Activated naive CD8-positive, alpha-beta T cell treated with anti-CD3 and anti-CD28 coated beads, Interleukin-2, amount 50 U/mL, for 24 hours (primary cell): Measurements from ENCODE around the gene NMRK2.
"Not testable (repeated sequence)": the region's sequence is repeated elsewhere in the genome, so short reads cannot be mapped to it uniquely, and the experiment has no call there.

Experiments used
- ATAC-seq: fragments of 150-1000 bp; cut with Tn5 transposase; one replicate; pipeline ENCODE4 v1.10.0; 2021
- DNase-seq: peaks from one replicate; pipeline ENCODE4 v3.0.0; 2021
- H3K27ac Mint-ChIP-seq: one replicate; pipeline ENCODE4 v1.8.0; 2021; ENCODE audit warnings: mild to moderate bottlenecking, mixed read lengths
- H3K27me3 Mint-ChIP-seq: one replicate; pipeline ENCODE4 v1.8.0; 2021; ENCODE audit warnings: mixed read lengths
- H3K36me3 Mint-ChIP-seq: one replicate; pipeline ENCODE4 v1.8.0; 2021; ENCODE audit warnings: low read depth, mixed read lengths
- H3K4me1 Mint-ChIP-seq: one replicate; pipeline ENCODE4 v1.8.0; 2021; ENCODE audit warnings: mixed read lengths
- H3K4me3 Mint-ChIP-seq: one replicate; pipeline ENCODE4 v1.8.0; 2021; ENCODE audit warnings: mild to moderate bottlenecking, moderate library complexity, mixed read lengths
- H3K9me3 Mint-ChIP-seq: one replicate; pipeline ENCODE4 v1.8.0; 2021; ENCODE audit warnings: mixed read lengths

Gene NMRK2

DNA sequence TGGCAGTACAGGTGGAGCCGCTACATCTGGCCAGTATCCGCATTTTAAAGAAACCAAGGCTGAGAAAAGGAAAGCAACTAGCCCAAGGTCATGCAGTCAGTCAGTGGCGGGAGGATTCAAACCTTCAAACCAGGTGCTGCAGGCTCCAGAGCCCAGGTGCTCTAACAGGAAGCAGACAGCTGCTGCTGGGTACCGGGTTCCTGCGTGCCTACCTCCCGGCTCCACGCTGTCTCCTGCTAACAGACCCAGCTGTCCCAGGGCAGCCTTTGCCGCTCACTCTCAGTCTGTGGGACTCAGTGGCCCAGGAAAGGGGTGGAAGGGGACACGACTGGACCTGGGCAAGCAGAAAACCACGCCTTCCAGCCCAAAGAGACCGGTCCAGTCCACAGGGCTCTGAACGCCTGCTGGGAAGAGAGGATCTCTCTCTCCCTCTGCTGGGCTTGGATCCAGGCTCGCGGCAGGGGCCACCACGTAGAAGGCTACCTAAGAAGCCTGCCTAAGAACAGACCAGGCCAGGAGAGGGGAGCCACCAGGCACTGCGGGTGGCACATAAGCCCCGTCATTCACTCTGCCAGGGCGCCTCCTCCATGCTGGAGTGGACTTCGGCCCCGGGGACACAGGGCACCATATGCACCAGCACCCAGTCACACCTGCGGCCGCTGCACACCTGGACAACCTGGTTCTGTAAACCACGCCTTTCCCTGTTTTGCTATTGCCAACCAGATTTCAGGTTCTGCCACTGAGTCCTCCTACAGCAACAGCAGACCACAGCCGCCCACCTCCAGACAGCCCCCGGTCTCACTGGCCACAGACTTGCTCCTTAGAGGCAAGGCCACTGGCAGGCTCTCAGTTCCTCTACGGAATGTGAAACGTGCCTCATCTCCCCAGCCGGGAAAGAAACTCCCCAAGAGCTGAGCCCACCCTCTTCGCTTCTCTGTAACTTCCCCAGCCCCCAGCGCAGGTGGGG lies 33.5 kb downstream of the NMRK2 start:
- DNase-seq (no peak), ATAC-seq (no peak)
- H3K9me3 Mint-ChIP-seq = no peaks in the 10 kb centered on the region
- H3K4me1 Mint-ChIP-seq = peaks cover 25% of the 10 kb centered on the region
- no peak overlapping the region for H3K27ac Mint-ChIP-seq
- H3K27me3 Mint-ChIP-seq = no peaks in the 10 kb centered on the region
- H3K4me3 Mint-ChIP-seq = no peak overlapping the region
- H3K36me3 Mint-ChIP-seq = peaks cover 28% of the 10 kb centered on the region

DNA sequence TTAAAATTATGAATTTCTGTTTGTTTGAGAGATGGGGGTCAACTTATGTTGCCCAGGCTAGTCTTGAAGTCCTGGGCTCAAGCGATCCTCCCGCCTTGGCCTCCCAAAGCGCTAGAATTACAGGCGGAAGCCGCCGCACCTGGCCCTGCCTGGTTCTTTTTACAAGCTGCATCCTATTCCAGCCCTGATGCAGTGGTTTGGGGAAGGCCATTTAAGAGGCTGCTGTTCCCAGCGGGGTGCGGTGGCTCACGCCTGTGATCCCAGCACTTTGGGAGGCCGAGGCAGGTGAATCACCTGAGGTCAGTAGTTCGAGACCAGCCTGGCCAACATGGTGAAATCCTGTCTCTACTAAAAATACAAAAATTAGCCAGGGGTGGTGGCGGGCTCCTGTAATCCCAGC lies 35.1 kb downstream of the NMRK2 start:
- DNase-seq, H3K27ac Mint-ChIP-seq, H3K4me3 Mint-ChIP-seq, H3K9me3 Mint-ChIP-seq, ATAC-seq, H3K27me3 Mint-ChIP-seq: not testable (repeated sequence)
- Mint-ChIP-seq H3K36me3 (peaks cover 26% of the 10 kb centered on the region), H3K4me1 (peaks cover 26% of the 10 kb centered on the region)

DNA sequence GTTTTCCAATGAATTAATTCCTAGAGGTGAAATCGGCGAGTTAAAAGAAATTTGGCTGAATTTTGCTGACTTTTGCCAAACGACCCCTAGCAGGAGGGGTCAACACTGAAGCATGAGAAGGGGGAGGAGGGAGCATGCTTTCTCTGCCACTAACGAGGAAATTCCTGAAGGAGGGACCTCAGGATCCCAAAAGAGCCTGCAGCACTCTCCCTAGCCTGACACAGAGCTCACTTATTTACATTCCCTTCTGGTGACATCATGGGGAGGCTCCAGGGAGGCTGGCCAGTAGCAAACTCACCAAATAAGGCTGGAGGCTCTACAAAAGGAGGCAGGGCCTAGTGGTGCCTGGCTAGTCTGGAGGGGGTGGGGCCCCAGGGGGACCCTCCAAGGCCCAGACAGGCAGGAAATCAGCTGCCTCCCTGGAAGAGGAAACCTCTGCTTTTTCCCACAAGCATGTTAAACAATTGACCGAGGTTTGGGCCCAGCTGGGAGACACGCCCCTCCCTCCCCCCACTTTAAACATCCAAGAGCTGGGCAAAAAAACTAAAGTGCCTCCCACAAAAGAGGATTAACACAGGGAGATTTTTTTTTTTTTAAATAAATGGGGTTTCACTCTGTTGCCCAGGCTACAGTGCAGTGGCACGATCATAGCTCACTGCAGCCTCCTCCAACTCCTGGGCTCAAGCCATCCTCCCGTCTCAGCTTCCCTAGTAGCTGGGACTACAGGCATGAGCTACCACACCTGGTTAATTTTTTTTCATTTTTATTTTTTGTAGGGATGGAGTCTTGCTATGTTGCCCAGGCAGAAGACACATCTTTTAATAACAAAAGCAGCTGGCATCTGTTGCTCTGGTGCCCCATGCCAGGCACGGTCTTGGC lies 35.9 kb downstream of the NMRK2 start:
- no peaks in the 10 kb centered on the region for H3K27me3 Mint-ChIP-seq
- H3K4me3 Mint-ChIP-seq = no peak overlapping the region
- no peaks in the 10 kb centered on the region for H3K9me3 Mint-ChIP-seq
- DNase-seq = no peak
- no peak overlapping the region for H3K27ac Mint-ChIP-seq
- H3K4me1 Mint-ChIP-seq = peaks cover 26% of the 10 kb centered on the region
- H3K36me3 Mint-ChIP-seq = peaks cover 21% of the 10 kb centered on the region
- no peak for ATAC-seq

DNA sequence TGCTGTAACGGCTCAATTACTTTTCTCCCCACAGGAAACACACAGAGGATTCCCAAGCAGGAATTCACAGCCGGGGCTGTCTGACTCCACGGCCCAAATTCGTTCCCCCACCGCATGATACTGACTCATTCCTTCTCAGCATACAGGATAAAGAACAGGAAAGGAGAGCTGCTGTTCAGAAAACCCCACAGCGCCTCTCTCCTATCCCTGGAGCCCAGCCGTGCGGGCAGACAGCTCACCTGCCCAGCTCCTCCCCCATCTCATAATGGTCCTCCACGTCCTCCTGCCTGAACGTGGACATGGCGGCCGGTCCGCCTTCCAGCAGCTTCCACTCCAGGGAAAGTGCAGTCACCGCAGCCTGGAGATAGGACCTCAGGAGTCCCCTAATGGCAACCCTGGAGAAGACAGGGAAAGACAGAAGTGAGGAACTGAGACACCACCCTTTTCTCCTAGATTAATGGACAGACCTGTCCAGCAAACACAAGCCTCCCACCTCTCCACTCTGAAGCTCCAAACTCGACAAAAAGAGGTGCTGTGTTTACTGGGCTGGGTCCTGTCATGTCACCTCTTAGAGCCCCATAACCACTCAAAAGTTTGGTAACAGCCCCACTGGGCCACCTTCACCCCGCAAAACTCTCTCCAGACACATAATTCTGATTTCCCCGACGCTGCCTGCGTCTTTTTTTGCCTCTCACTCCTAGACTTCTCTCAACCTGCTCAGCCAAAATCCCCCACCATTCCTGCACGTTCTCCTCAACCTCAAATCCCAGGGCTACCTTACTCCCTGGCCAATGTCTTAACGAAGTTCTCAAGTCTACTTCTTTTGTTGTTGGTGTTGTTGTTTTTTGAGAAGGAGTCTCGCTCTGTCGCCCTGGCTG lies 36.8 kb downstream of the NMRK2 start:
- H3K4me1 Mint-ChIP-seq = peaks cover 26% of the 10 kb centered on the region
- no peak for ATAC-seq

DNA sequence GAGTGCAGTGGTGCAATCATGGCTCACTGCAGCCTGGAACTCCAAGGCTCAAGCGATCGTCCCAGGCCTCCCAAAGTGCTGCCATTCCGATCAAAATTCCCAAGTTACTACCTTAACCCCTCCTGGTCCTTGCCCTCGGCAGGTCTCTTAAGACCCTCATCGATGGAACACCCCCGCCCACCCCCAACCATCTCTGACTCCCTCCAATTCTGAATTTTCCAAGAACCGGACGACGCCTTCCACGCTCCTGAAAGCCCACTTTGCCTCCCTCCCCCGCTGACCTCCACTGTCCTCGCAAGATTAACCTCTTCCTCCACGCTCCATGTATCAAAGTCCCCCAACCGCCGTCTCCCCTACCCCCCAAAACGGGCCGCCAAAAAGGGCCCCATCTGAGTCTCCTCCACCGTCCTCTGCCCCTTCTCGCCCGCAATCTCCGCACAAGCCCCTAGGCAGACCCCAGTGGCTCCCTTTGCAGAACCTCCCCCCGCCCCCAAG lies 37.5 kb downstream of the NMRK2 start:
- H3K9me3 Mint-ChIP-seq = no peaks in the 10 kb centered on the region

More for the DNA sequence above, 36.8 kb downstream of the NMRK2 start:
- no peaks in the 10 kb centered on the region for H3K27me3 Mint-ChIP-seq
- H3K27ac Mint-ChIP-seq = peak overlapping the region; percentile 80
- no peaks in the 10 kb centered on the region for H3K9me3 Mint-ChIP-seq
- no peak for DNase-seq
- H3K4me3 Mint-ChIP-seq = peak overlapping the region; percentile 89
- peaks cover 19% of the 10 kb centered on the region for H3K36me3 Mint-ChIP-seq

DNA sequence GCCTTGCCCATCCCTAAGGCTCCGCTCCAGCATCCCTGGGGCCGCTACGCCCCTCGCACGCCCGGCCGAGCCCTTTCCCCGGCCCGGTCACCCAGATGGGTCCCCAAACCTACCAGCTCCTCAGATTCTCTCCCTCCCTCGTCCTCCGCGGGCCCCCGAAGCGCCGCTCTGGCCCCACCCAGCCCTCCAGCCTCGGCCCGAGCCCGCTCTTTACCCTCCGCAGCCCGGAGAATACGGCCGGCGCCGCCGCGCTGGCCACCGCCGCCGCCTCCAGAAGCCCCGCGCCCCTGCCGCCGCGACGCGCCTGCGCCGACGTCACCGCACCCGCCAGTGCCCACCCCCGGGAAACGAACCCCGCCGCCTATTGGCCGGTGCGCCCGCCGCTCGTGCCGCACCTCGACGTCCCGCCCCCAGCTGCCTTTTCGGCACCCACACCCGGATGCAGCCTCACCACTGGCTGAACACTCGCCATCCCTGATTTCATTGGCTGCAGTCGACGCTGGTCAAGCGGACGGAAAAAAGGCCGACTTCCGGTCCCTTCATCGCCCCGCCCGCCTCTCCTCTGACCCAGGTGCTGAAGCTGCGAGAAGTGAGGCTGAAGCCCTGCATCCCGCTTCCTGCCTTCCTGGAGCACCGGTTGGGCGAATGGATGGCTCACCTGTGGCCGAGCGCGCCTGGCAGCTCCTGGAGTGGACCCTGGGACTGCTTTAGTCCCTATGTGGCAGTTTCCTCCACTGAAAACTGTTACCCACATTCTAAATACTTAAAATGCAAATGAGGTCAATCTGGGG lies 38.1 kb downstream of the NMRK2 start, which contains the start of gene DAPK3:
DAPK3 (minus strand) TSS at position 292 of the 791 bp plus-strand sequence. CDS start 1,364 bp downstream, outside the sequence.
- no peaks in the 10 kb centered on the region for H3K9me3 Mint-ChIP-seq
- H3K36me3 Mint-ChIP-seq = peaks cover 25% of the 10 kb centered on the region
- H3K4me1 Mint-ChIP-seq = peaks cover 28% of the 10 kb centered on the region
- peak; percentile 97 for DNase-seq
- H3K4me3 Mint-ChIP-seq = peak within 1 kb of the TSS; percentile 89
- H3K27me3 Mint-ChIP-seq = no peaks in the 10 kb centered on the region
- ATAC-seq = peak; percentile 87
- peak within 1 kb of the TSS; percentile 81 for H3K27ac Mint-ChIP-seq

More for the DNA sequence above, 37.5 kb downstream of the NMRK2 start:
- Mint-ChIP-seq H3K27me3 (no peaks in the 10 kb centered on the region), H3K4me3 (peak overlapping the region; percentile 89), H3K4me1 (peaks cover 26% of the 10 kb centered on the region), H3K27ac (peak overlapping the region; percentile 80), H3K36me3 (peaks cover 21% of the 10 kb centered on the region)
- no peak for ATAC-seq
- DNase-seq = no peak

DNA sequence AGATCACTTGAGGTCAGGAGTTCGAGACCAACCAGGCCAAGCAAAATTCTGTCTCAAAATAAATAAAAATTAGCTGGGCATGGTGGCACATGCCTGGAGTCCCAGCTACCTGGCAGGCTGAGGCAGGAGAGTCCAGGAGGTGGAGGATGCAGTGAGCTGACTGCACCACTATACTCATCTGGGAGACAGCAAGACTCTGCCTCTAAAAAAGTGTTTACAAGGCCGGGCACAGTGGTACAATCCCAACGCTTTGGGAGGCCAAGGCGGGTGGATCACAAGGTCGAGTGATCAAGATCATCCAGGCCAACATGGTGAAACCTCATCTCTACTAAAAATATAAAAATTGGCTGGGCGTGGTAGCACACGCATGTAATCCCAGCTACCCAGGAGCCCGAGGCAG lies 42.3 kb downstream of the NMRK2 start:
- no peak overlapping the region for H3K27ac Mint-ChIP-seq
- H3K27me3 Mint-ChIP-seq = no peaks in the 10 kb centered on the region
- ATAC-seq (no peak), DNase-seq (no peak)
- H3K9me3 Mint-ChIP-seq = no peaks in the 10 kb centered on the region
- H3K4me3 Mint-ChIP-seq = no peak overlapping the region
- H3K36me3 Mint-ChIP-seq = peaks cover 46% of the 10 kb centered on the region
- peaks cover 28% of the 10 kb centered on the region for H3K4me1 Mint-ChIP-seq

DNA sequence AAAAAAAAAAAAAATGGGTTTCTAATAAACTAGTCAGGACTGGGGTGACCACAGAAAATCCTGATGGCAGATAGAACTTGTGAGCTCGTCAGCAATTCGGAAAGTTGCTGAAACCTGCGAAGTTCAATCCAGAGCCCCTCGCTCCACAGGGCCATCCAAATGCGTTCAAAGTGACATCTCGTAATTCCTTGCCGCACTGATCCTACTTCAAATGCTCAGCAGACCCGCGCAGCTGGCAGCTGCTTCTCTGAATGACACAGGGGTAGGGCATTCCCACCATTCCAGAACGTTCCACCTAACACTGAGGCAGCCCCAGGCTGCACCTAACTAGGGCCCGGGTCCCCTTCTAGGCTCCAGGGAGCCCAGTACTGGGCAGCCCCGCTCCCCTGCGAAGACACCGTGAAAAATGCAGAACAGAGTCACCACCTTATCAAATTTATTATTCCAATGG lies 42.8 kb downstream of the NMRK2 start:
- no peaks in the 10 kb centered on the region for H3K9me3 Mint-ChIP-seq

DNA sequence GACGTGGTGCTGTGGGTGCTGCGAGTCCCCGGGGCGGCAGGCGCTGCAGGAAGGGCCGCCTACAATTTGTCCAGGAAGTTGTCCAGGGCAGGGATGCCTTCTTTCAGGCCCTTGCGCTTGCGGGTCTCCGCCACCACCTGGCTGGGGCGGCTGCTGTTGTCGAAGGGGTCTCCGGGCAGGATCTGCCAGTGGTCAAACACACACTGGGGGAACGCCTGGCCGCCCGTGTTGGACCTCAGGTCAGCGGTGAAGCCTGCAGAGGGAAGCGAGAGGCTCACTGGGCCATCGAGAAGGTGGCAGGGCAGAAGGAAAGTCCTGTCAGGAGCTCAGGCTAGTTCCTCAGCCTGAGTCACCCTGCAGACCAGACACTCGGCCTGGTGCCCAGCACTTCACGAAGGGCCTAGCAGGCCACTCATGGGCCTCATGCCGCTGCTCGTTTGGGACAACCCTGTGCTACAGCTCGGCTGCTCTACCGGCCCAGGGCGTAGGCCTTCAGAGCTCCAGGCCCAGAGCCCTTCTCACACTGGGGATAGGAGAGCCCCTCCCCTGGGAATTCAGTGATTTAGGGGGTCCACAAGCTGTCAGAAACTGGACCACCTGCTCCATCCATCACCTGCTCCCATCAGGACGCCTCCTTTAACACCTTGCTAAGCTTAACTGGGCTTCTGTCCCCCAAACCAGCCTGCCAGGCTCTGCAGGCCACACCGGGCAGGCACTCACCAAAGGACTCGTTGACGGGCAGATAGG lies 43.8 kb downstream of the NMRK2 start:
- ATAC-seq = no peak
- Mint-ChIP-seq H3K4me3 (no peak overlapping the region), H3K9me3 (no peaks in the 10 kb centered on the region)

More for the DNA sequence above, 42.8 kb downstream of the NMRK2 start:
- ATAC-seq (no peak), DNase-seq (no peak)
- Mint-ChIP-seq H3K27ac (peak overlapping the region; percentile 70), H3K4me1 (peaks cover 24% of the 10 kb centered on the region), H3K4me3 (no peak overlapping the region), H3K27me3 (no peaks in the 10 kb centered on the region), H3K36me3 (peaks cover 51% of the 10 kb centered on the region)

DNA sequence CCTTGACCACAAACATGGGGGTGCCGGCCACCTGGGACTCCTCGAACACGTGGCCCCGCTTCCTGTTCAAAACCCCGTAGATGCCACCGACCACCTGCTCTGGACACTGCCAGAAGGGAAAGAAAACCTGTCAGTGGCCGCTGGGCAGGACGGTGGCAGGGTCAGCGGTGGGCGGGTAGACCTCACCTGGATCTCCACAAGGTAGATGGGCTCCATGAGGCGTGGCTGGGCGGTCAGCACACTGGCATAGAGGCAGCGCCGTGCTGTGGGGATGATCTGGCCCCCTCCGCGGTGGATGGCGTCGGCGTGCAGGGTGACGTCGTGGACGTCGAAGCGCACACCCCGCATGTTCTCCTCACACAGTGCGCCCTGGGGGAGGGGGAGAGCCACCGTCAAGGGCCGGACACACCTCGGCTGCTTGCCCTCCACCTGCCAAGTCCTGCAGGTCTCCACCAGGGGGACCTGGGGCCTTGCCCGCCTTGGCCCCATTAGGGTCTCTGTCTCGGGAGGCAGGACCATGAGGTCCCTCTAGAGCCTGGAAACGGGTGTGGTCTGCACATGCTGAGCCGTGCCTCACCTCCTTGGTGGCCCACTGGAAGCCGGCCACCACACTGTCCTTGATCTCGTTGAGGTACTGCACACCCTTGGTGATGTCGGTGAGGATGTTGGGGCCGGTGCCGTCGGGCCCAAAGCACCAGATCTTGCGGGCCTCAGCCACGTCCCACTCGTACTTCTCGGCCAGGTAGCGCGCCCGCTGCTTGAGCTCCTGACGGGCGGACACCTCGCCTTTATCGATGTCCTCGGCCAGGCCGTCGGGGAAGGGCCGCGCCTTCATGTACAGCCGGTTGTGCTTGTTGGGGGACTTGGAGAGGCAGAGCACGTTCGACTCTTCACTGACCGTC lies 44.6 kb downstream of the NMRK2 start:
- Mint-ChIP-seq H3K4me3 (peak overlapping the region; percentile 16), H3K27me3 (no peaks in the 10 kb centered on the region), H3K4me1 (peaks cover 33% of the 10 kb centered on the region), H3K27ac (no peak overlapping the region), H3K9me3 (no peaks in the 10 kb centered on the region), H3K36me3 (peaks cover 67% of the 10 kb centered on the region)
- DNase-seq = no peak
- peak; percentile 1 for ATAC-seq

More for the DNA sequence above, 43.8 kb downstream of the NMRK2 start:
- Mint-ChIP-seq H3K27ac (peak overlapping the region; percentile 70), H3K36me3 (peaks cover 58% of the 10 kb centered on the region), H3K27me3 (no peaks in the 10 kb centered on the region), H3K4me1 (peaks cover 26% of the 10 kb centered on the region)
- DNase-seq = no peak

DNA sequence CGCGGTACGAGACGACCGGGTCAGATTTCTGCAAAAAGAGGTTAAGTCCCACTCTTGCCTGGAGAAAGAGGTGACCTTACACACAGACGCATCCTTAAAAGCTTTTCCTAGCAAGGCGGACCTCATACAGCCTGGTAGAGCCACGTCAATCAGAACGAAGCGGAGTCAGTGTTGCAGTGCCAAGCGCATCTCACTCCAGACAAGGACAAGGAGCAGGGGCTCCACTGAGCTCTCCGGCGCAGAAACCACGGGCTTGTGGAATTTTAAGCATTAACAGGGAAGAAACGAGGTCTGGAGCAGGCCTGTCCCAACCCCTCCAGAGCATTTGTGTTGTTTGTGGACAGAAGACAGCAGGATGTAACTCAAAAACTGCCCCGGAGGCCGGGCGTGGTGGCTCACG lies 45.3 kb downstream of the NMRK2 start:
- Mint-ChIP-seq H3K4me1 (peaks cover 40% of the 10 kb centered on the region), H3K27ac (peak overlapping the region; percentile 29), H3K4me3 (peak overlapping the region; percentile 16), H3K36me3 (peaks cover 73% of the 10 kb centered on the region), H3K27me3 (no peaks in the 10 kb centered on the region), H3K9me3 (no peaks in the 10 kb centered on the region)
- DNase-seq (no peak), ATAC-seq (no peak)

DNA sequence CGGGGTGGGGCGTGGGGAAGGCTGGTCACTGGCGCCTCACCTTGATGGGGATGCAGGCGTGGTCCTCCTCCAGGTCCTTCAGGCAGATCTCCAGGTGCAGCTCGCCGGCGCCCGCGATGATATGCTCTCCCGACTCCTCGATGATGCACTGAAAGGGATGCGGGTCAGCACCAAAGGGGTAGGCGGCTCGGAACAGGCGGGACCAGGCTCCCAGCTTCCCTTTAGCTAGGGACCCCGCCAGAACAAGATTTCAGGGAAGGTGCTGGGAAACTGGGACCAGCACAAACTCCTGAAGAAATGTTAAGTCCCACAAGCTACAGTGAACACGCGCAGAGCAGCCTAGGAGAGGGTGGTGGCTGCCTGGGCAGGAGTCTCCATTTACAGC lies 46.4 kb downstream of the NMRK2 start:
- Mint-ChIP-seq H3K4me1 (peaks cover 51% of the 10 kb centered on the region), H3K27ac (peak overlapping the region; percentile 73), H3K9me3 (no peaks in the 10 kb centered on the region), H3K36me3 (peaks cover 84% of the 10 kb centered on the region), H3K27me3 (no peaks in the 10 kb centered on the region), H3K4me3 (peak overlapping the region; percentile 45)
- ATAC-seq = no peak
- DNase-seq = no peak
